ENCODE measurements around the gene CXCR2.

Gene CXCR2

DNA sequence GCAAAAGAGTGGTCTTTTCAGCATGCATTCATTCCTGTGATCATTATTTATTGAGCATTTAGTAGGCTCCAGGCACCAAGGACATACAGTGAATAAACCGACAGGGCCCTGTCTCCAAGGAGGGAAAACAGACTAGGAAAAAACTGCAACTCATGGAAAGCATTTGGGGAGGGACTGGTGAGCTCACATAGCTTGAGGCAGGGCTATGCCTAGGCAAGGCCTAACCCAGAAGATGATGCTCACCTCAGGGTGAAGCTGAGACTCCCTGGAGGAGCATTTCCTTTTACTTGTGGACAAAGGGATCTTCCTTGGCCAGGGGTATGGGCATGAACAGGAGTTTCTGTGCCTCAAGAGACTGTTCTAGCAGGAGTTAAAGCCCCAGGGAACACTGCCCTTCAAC lies 37.0 kb downstream of the CXCR2 start:
- TF ChIP-seq, protein P1, sequence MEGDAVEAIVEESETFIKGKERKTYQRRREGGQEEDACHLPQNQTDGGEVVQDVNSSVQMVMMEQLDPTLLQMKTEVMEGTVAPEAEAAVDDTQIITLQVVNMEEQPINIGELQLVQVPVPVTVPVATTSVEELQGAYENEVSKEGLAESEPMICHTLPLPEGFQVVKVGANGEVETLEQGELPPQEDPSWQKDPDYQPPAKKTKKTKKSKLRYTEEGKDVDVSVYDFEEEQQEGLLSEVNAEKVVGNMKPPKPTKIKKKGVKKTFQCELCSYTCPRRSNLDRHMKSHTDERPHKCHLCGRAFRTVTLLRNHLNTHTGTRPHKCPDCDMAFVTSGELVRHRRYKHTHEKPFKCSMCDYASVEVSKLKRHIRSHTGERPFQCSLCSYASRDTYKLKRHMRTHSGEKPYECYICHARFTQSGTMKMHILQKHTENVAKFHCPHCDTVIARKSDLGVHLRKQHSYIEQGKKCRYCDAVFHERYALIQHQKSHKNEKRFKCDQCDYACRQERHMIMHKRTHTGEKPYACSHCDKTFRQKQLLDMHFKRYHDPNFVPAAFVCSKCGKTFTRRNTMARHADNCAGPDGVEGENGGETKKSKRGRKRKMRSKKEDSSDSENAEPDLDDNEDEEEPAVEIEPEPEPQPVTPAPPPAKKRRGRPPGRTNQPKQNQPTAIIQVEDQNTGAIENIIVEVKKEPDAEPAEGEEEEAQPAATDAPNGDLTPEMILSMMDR (IDR thresholded peaks at IDR 0.05) = no peak

DNA sequence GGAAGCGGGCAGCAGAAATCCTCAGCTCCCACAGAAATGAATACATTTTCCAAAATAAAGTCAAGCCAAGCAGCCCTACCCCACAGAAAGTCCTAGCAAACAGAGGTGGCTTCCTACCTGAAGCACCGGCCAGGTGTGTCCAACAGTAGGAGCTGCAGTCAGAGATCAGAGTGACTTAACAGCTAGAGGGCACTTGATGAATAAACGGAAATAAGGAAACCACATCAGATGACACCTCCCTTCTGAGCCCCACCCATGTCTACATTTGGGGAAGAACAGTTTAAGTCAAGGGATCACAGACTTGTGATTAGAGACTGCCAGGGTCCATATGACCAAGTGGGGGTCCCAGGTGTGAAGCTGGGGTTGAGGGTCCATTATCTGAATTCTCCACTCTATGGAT lies 41.0 kb downstream of the CXCR2 start, which contains the start of gene CXCR1:
Gene CXCR1, minus strand, starts transcription at position 172 of the 400 bp plus-strand sequence. CDS start 1,751 bp downstream, outside the sequence.
- TF ChIP-seq, protein P1 (IDR thresholded peaks at IDR 0.05) = no peak

GRCh38 chr2:218168016-218168415 lies 42.2 kb downstream of the CXCR2 start:
- TF ChIP-seq, protein P1 (IDR thresholded peaks at IDR 0.05) = no peak

- TF ChIP-seq, protein P1 (IDR thresholded peaks at IDR 0.05) = peak; percentile 54
Observed at GRCh38 chr2:218168635-218169462, 43.0 kb downstream of the CXCR2 start.

DNA sequence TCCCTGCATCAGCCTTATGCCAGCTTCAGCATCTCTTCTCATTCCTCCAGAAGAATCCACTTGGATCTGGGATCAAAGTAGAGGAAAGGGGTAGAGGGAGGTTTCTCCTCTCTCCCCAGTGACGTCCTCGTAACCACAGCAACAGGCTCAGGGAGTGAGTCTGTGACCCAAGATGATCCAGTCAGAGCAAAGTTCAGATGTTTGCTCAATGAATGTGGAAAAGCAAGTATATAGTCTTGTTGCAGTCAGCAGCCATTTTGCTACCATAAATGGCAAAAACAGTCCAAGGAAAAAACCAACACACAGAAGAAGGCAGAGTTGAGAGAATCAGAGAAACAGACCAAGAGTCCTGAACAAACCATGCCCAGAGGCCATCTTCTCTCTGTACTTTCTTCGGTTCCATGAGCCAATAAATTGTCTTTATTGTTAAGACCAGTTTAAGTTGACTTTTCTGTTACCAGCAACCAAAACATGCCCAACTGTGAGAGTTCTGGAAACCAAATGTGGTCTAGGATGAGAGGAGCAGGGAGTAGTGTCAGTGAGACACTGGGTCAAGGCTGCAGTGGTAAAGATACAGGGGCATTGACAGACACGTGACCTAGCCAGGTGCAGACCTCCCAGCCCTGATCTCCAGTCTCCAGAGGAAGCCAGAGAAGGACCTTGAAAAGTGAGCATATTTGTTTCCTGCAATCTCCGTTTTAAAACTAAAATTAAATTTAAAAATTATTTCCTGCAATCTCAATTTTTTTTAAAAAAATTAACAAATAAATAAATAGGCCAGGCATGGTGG lies 44.1 kb downstream of the CXCR2 start:
- TF ChIP-seq, protein P1 (IDR thresholded peaks at IDR 0.05) = no peak

- TF ChIP-seq, protein P1 (IDR thresholded peaks at IDR 0.05) = no peak
Observed at GRCh38 chr2:218172845-218173244, 47.0 kb downstream of the CXCR2 start.

DNA sequence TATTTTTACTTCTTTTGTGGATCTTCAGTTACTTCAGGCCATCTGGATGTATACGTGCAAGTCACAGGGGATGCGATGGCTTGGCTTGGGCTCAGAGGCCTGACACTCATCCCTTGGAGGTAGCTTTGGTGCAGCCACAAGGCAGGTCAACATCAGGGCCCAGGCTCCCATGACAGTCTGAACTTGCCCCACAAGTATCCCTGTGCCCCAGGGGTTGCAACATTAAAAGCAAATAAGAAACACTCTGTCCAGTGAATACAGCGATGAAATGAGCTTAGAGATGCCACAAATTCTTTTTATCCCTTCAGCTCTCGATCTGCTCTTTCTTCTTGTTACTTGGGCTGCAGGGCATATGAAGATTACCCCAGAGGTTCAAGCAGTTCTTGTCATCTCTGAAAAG lies 54.0 kb downstream of the CXCR2 start:
- TF ChIP-seq, protein P1 (IDR thresholded peaks at IDR 0.05) = no peak

All from LNCAP (cell line).